Kidney (tissue), 14 donors: ENCODE data around the gene RAB3C. TPM values are rescaled to one million over a fixed set of nuclear protein-coding genes. Genes with fewer than 3 reads are reported as not detected.

Experiments used
- DNase-seq, 5 donors: peaks; one replicate each; pipeline ENCODE4 v3.0.0-alpha.2; 2013 to 2020
- FAIRE-seq: peaks from 2 replicates; lab custom pipeline; 2012; peaks lifted over from hg19 to GRCh38; lab: Jason Lieb, UNC
- H3K27ac ChIP-seq, 2 donors: one replicate each; pipeline ENCODE4 v1.7.0; 2013; ENCODE audit warnings: low read depth in 2 of 2, low read length in 2 of 2, inconsistent platforms in 1 of 2
- H3K27me3 ChIP-seq: one replicate; pipeline ENCODE4 v1.7.1; 2013; ENCODE audit warnings: low read length, inconsistent platforms; ENCODE audit not compliant: control insufficient read depth, insufficient read depth
- H3K36me3 ChIP-seq, 3 donors: one replicate each; pipeline versions ENCODE4 v1.7.0 to v1.7.1; 2013; ENCODE audit warnings: low read length in 3 of 3, control low read depth in 1 of 3, inconsistent platforms in 1 of 3; ENCODE audit not compliant: insufficient read depth in 3 of 3, control insufficient read depth in 2 of 3
- H3K4me1 ChIP-seq, 3 donors: one replicate each; pipeline versions ENCODE4 v1.7.0 to v1.7.1; 2013; ENCODE audit warnings: low read length in 3 of 3, inconsistent platforms in 1 of 3, low read depth in 1 of 3; ENCODE audit not compliant: control insufficient read depth in 2 of 3, insufficient read depth in 2 of 3
- H3K4me3 ChIP-seq, 3 donors: one replicate each; pipeline versions ENCODE4 v1.7.0 to v1.8.1; 2013; ENCODE audit warnings: low read length in 3 of 3, control low read depth in 1 of 3, inconsistent platforms in 1 of 3
- H3K9ac ChIP-seq, 3 donors: one replicate each; pipeline versions ENCODE4 v1.7.0 to v1.7.1; 2013; ENCODE audit warnings: low read length in 3 of 3, control low read depth in 1 of 3, inconsistent platforms in 1 of 3
- H3K9me3 ChIP-seq, 3 donors: one replicate each; pipeline versions ENCODE4 v1.7.0 to v1.7.1; 2013; ENCODE audit warnings: low read length in 3 of 3, control low read depth in 1 of 3, inconsistent platforms in 1 of 3; ENCODE audit not compliant: control insufficient read depth in 2 of 3, insufficient read depth in 1 of 3
- intact Hi-C: fragments of 100-400 bp; cut with DNase I; formaldehyde crosslinking; loops from one replicate; pipeline ENCODE4 v1.11.1; 2022
- polyA plus RNA-seq: library from polyadenylated mRNA; stranded (reverse); fragments of 350-450 nt; fragmentation: Illumina TruSeq; extraction: RNeasy Lipid Tissue Mini Kit (QIAGEN cat#74804); gene quantifications from one replicate; pipeline ENCODE4 v1.2.3, GENCODE V29; 2014; ENCODE audit warnings: low read depth, low replicate concordance; ENCODE audit not compliant: insufficient read depth
- total RNA-seq: library from RNA; stranded (reverse); fragmentation: NEBNext Ultra II Directional; extraction: Animal tissue kit (Norgen Biotek cat#: 25700); gene quantifications from one replicate; pipeline ENCODE4 v1.2.1, GENCODE V29; 2021
- TF ChIP-seq, protein P1 (sequence below): IDR thresholded peaks from 3 replicates; pipeline ENCODE4 v1.5.1; 2012; ENCODE audit warnings: mild to moderate bottlenecking, moderate library complexity, borderline replicate concordance; ENCODE audit not compliant: insufficient read depth; ENCODE audit errors: extremely low read depth
- donor health status: control.
- donor health status: control.
- donor health status: control.
- donor health status: control.
- donor health status: control.
- donor health status: DM: yes; HTN: yes; CAD: no.
- donor health status: Normal renal cell carcinoma (clear cell type).

Gene RAB3C
- total and polyA plus RNA-seq, 2 donors from 2014 or later = 3.7 TPM; not detected in 1

DNA sequence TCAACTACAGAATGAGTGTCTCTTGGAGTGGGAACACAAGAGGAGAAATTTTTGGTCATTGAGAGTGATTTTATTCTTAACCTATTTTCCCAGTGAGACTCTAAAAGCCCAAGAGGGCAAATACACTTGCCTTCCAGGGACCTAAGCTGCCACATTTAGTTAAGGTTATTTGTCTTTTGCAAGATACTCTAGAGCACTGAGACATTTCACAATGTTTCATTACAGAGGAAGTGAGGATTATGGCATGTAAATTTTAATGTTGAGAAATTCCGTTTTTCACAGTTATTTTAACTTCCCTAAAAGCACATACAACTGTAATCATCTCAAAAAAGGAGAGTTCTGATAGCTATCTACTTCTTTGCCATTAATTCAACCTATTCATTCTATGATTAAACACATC, 38.7 kb upstream of the RAB3C start:
- intact Hi-C loops = no loop called here
- FAIRE-seq (no peak), DNase-seq (no peak)
- Histone ChIP-seq H3K36me3 (no peaks in the 10 kb centered on the region), H3K27ac (no peak overlapping the region), H3K9ac (no peak overlapping the region), H3K27me3 (no peaks in the 10 kb centered on the region), H3K4me1 (no peaks in the 10 kb centered on the region), H3K4me3 (no peak overlapping the region), H3K9me3 (no peaks in the 10 kb centered on the region)
- TF ChIP-seq, protein P1, sequence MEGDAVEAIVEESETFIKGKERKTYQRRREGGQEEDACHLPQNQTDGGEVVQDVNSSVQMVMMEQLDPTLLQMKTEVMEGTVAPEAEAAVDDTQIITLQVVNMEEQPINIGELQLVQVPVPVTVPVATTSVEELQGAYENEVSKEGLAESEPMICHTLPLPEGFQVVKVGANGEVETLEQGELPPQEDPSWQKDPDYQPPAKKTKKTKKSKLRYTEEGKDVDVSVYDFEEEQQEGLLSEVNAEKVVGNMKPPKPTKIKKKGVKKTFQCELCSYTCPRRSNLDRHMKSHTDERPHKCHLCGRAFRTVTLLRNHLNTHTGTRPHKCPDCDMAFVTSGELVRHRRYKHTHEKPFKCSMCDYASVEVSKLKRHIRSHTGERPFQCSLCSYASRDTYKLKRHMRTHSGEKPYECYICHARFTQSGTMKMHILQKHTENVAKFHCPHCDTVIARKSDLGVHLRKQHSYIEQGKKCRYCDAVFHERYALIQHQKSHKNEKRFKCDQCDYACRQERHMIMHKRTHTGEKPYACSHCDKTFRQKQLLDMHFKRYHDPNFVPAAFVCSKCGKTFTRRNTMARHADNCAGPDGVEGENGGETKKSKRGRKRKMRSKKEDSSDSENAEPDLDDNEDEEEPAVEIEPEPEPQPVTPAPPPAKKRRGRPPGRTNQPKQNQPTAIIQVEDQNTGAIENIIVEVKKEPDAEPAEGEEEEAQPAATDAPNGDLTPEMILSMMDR = no peak

DNA sequence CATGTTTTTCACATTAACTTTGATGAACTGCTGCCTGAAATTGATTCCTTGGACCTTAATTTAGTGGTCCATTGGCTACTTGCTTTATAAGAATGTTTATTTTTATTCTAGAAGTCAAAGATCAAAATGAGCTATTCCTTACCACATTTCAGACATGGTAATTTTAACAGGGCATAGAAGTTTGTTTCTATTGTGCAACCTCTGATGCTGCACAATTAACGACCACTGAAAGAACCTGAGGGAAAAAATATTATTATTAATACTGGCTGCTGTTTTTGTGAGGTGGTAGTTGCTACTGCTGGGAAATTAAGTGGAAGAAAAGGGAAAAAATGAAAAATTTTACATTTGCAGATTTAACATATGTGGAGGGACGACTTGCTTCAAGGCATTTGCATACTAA, 37.9 kb upstream of the RAB3C start:
- Histone ChIP-seq H3K27ac (no peak overlapping the region), H3K27me3 (no peaks in the 10 kb centered on the region), H3K4me1 (no peaks in the 10 kb centered on the region), H3K36me3 (no peaks in the 10 kb centered on the region), H3K9ac (no peak overlapping the region), H3K4me3 (no peak overlapping the region), H3K9me3 (no peaks in the 10 kb centered on the region)
- intact Hi-C loops = no loop called here
- no peak for DNase-seq
- no peak for FAIRE-seq
- TF ChIP-seq, protein P1 = no peak

DNA sequence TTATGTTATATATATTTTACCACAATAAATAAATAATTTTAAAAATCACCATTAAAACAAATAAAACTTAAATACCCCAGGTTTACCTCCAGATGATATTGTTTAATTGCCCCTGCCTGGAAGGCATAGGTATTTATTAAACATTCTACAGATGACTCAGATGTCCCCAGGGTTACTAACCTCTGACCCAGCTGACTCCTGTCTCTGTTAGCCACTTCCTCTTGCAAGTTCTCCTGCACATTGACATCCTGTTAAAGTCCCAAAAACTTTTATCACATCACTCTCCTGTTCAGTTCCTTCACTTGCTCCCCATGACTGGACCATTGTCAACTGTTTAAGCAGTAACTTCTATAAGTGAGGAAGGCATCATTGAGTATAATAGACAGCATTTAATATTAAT, 37.0 kb upstream of the RAB3C start:
- FAIRE-seq (no peak), DNase-seq (no peak)
- TF ChIP-seq, protein P1 = no peak
- Histone ChIP-seq H3K27me3 (no peaks in the 10 kb centered on the region), H3K36me3 (no peaks in the 10 kb centered on the region), H3K27ac (no peak overlapping the region), H3K9me3 (no peaks in the 10 kb centered on the region), H3K9ac (no peak overlapping the region), H3K4me1 (no peaks in the 10 kb centered on the region), H3K4me3 (no peak overlapping the region)
- intact Hi-C loops = no loop called here

DNA sequence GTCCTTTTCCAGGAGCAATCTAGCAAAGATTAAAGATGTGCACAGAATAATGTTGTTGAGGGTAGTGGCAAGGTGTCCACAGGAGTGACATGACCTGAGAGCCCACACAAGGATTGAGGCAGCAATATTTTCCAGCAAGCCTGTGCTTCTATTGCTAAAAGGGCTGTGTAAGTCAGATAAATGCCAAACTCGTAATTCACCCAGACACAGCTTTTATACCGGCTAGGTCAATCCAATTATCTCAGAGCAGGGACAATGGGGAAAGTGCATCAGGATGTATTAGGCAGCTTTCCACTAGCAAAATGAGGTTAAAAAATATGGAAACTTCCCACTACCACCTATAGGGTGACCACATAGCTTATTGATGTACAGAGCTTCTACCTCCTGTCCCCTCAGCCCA, 34.8 kb upstream of the RAB3C start:
- no peak overlapping the region for H3K27ac ChIP-seq
- FAIRE-seq = no peak
- no peak for DNase-seq
- H3K9me3 ChIP-seq = no peaks in the 10 kb centered on the region
- H3K9ac ChIP-seq = no peak overlapping the region
- intact Hi-C loops = no loop called here
- no peaks in the 10 kb centered on the region for H3K27me3 ChIP-seq
- H3K36me3 ChIP-seq = no peaks in the 10 kb centered on the region
- no peak overlapping the region for H3K4me3 ChIP-seq
- TF ChIP-seq, protein P1 = no peak
- no peaks in the 10 kb centered on the region for H3K4me1 ChIP-seq
